Endothelial cell of umbilical vein (primary cell): ENCODE measurements around the gene DHRS1. TPM values are rescaled to one million over a fixed set of nuclear protein-coding genes. Genes with fewer than 3 reads are reported as not detected.
"Not testable (repeated sequence)": the region's sequence is repeated elsewhere in the genome, so short reads cannot be mapped to it uniquely, and the experiment has no call there.

ENCODE experiments used
- BruUV-seq: library from RNA; stranded (reverse); fragments of 400-500 nt; replicated peaks from 2 replicates; lab custom pipeline; 2021; lab: Mats Ljungman, UMichigan
- CTCF ChIA-PET: fragments of 300-600, 350-600 bp; sonication (Branson Sonifier 250); formaldehyde crosslinking; loops from one replicate; lab custom pipeline; 2021; ENCODE audit warnings: antibody characterized with exemption, inconsistent platforms; lab: Charles Lee
- POLR2A ChIA-PET: fragments of 300-600, 350-600 bp; sonication (Branson Sonifier 250); formaldehyde crosslinking; loops from one replicate; lab custom pipeline; 2021; ENCODE audit warnings: antibody characterized with exemption, inconsistent platforms; lab: Charles Lee
- DNase-seq: peaks from one replicate; pipeline ENCODE4 v3.0.0-alpha.2; 2011; ENCODE audit warnings: low read depth, low spot score
- FAIRE-seq: peaks from 2 replicates; lab custom pipeline; 2011; peaks lifted over from hg19 to GRCh38; lab: Jason Lieb, UNC
- H2AFZ ChIP-seq: 2 replicates; pipeline ENCODE4 v1.6.0; 2012; ENCODE audit warnings: low read depth, low read length, control low read depth, inconsistent platforms
- H3K27ac ChIP-seq: 2 replicates; pipeline ENCODE4 v1.5.1; 2011; ENCODE audit warnings: low read depth, mild to moderate bottlenecking, control low read depth, low read length, moderate library complexity; ENCODE audit not compliant: insufficient read depth
- H3K27me3 ChIP-seq, 2 experiments: 2 replicates each; pipeline versions ENCODE4 v1.6.0 to v1.6.1; 2011; ENCODE audit warnings: low read length in 2 of 2, mixed read lengths in 1 of 2; ENCODE audit not compliant: control insufficient read depth in 2 of 2, insufficient read depth in 2 of 2
- H3K36me3 ChIP-seq, 2 experiments: 2 replicates in 1 of 2; 3 replicates in 1 of 2; pipeline ENCODE4 v1.5.1; 2011; ENCODE audit warnings: low read length in 2 of 2, mild to moderate bottlenecking in 1 of 2, moderate library complexity in 1 of 2; ENCODE audit not compliant: control insufficient read depth in 2 of 2, insufficient read depth in 2 of 2; ENCODE audit errors: extremely low read depth in 1 of 2
- H3K4me1 ChIP-seq: 3 replicates; pipeline ENCODE4 v1.5.1; 2011; ENCODE audit warnings: mild to moderate bottlenecking, low read length; ENCODE audit not compliant: control insufficient read depth, insufficient read depth; ENCODE audit errors: extremely low read depth
- H3K4me2 ChIP-seq: 2 replicates; pipeline ENCODE4 v1.6.1; 2011; ENCODE audit warnings: low read length, control low read depth, mixed read lengths; ENCODE audit not compliant: insufficient read depth
- H3K4me3 ChIP-seq, 3 experiments: fragments of 200-600 bp in 1 of 3; sonication (generic), shearing (Covaris generic) in 1 of 3; replicated peaks in 1 of 3; 2 replicates each; pipeline ENCODE4 v1.5.1; 2011 to 2016; ENCODE audit warnings: control low read depth in 3 of 3, low read length in 3 of 3, mild to moderate bottlenecking in 2 of 3, inconsistent platforms in 1 of 3, low read depth in 1 of 3, moderate library complexity in 1 of 3; ENCODE audit not compliant: insufficient read depth in 1 of 3
- H3K79me2 ChIP-seq: 2 replicates; pipeline ENCODE4 v1.6.0; 2012; ENCODE audit warnings: low read length, inconsistent platforms; ENCODE audit not compliant: control insufficient read depth, insufficient read depth
- H3K9ac ChIP-seq: replicated peaks from 2 replicates; pipeline ENCODE3; 2011; ENCODE audit warnings: low read length, control low read depth; ENCODE audit not compliant: insufficient read depth; ENCODE audit errors: extremely low read depth
- H3K9me1 ChIP-seq: replicated peaks from 3 replicates; pipeline ENCODE4 v1.6.0; 2011; ENCODE audit warnings: mild to moderate bottlenecking, low read length; ENCODE audit not compliant: control insufficient read depth, insufficient read depth; ENCODE audit errors: extremely low read depth
- H3K9me3 ChIP-seq: replicated peaks from 2 replicates; pipeline ENCODE4 v1.5.1; 2012; ENCODE audit warnings: low read length, inconsistent platforms; ENCODE audit not compliant: control insufficient read depth, insufficient read depth
- H4K20me1 ChIP-seq: replicated peaks from 2 replicates; pipeline ENCODE3; 2011; ENCODE audit warnings: mild to moderate bottlenecking, low read length; ENCODE audit not compliant: control insufficient read depth, insufficient read depth; ENCODE audit errors: extremely low read depth
- EZH2 ChIP-seq: IDR thresholded peaks from 2 replicates; pipeline ENCODE4 v1.6.1; 2012; ENCODE audit warnings: borderline replicate concordance, low read depth, mild to moderate bottlenecking, moderate library complexity, low read length, inconsistent platforms; ENCODE audit not compliant: severe bottlenecking
- FOS ChIP-seq: IDR thresholded peaks from 2 replicates; pipeline ENCODE4 v1.6.1; 2011; ENCODE audit warnings: mild to moderate bottlenecking, low read length, moderate library complexity, borderline replicate concordance; ENCODE audit not compliant: insufficient read depth
- GATA2 ChIP-seq: IDR thresholded peaks from 2 replicates; pipeline ENCODE4 v1.7.0; 2011; ENCODE audit warnings: low read depth, mild to moderate bottlenecking, moderate library complexity, mixed read lengths, low read length; ENCODE audit not compliant: insufficient read length, insufficient read depth
- JUN ChIP-seq: IDR thresholded peaks from 2 replicates; pipeline ENCODE4 v1.6.1; 2011; ENCODE audit warnings: borderline replicate concordance, low read depth; ENCODE audit not compliant: insufficient read length, insufficient read depth
- MAX ChIP-seq: IDR thresholded peaks from 2 replicates; pipeline ENCODE4 v1.6.1; 2011; ENCODE audit not compliant: insufficient read depth, insufficient read length
- MYC ChIP-seq: IDR thresholded peaks from one replicate; pipeline ENCODE4 v1.6.1; 2011; ENCODE audit warnings: mild to moderate bottlenecking, low read depth, low read length
- POLR2A ChIP-seq: IDR thresholded peaks from 2 replicates; pipeline ENCODE4 v1.6.1; 2012; ENCODE audit warnings: low read depth, mild to moderate bottlenecking, control low read depth, low read length
- POLR2AphosphoS5 ChIP-seq: IDR thresholded peaks from 2 replicates; pipeline ENCODE4 v1.6.1; 2012; ENCODE audit warnings: low read depth, mild to moderate bottlenecking, control low read depth, low read length, moderate library complexity; ENCODE audit not compliant: insufficient read depth
- dilution Hi-C: fragments of 300-500 bp; cut with MboI; formaldehyde crosslinking; loops from one replicate; pipeline ENCODE4 v1.15.0; 2019; ENCODE audit warnings: low sequenced_read_pairs; ENCODE audit not compliant: extremely low pct_ligation_motif_present
- intact Hi-C: fragments of 100-400 bp; cut with micrococcal nuclease; formaldehyde crosslinking; loops from one replicate; pipeline ENCODE4 v1.10.0; 2022
- polyA plus RNA-seq, 4 experiments: library from polyadenylated mRNA; depleted of rRNA in 3 of 4; stranded (reverse) in 3 of 4; unstranded in 1 of 4; fragments of >200 nt; gene quantifications; 2 replicates each; pipeline versions ENCODE4 v1.2.1 to v1.2.3, GENCODE V29; 2011 to 2012; ENCODE audit warnings: missing spikeins in 1 of 4
- total RNA-seq: library from RNA; stranded (reverse); gene quantifications from 2 replicates; pipeline ENCODE4 v1.2.3, GENCODE V29; 2021
- TF ChIP-seq, protein P1 (sequence below), 2 donors: IDR thresholded peaks; 1 replicate in 1 of 2; 2 replicates in 1 of 2; pipeline ENCODE4 v1.5.1; 2011; ENCODE audit warnings: low read length in 2 of 2, mild to moderate bottlenecking in 2 of 2, moderate library complexity in 2 of 2, control low read depth in 1 of 2, inconsistent platforms in 1 of 2, low read depth in 1 of 2; ENCODE audit not compliant: insufficient read depth in 1 of 2; ENCODE audit errors: extremely low read depth in 1 of 2

DHRS1 gene
- total and polyA plus RNA-seq, 2 donors (not counting 3 experiments of a cell fraction or from before 2014, with no cell fraction given): 18.0 to 69.5 TPM

DNA sequence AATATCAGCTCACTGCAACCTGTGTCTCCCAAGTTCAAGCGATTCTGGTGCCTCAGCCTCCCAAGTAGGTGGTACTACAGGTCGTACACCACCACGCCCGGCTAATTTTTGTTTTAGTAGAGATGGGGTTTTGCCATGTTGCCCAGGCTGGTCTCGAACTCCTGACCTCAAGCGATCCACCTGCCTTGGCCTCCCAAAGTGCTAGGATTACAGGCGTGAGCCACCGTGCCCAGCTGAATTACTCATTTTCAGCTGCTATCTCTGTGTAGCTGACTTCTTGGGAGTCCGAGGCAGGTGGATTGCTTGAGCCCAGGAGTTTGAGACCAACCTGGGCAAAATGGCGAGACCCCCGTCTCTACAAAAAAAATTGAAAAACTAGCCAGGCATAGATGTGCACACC is 54.2 kb downstream of the DHRS1 start:
- H3K4me3 ChIP-seq, H3K27me3 ChIP-seq, POLR2A ChIA-PET, H3K36me3 ChIP-seq, H3K4me2 ChIP-seq, DNase-seq, FAIRE-seq, H3K9ac ChIP-seq, H2AFZ ChIP-seq, dilution Hi-C loops, H3K9me3 ChIP-seq, BruUV-seq, H4K20me1 ChIP-seq, H3K9me1 ChIP-seq, H3K27ac ChIP-seq, intact Hi-C loops: not testable (repeated sequence)
- CTCF ChIA-PET: interaction anchor here (0.9 to 13.0 kb wide), 5 partner anchors 11 to 84 kb away, joined by 3 to 199 read pairs (median 5); partner anchors contain the start of genes CIDEB, DHRS1, IRF9 and LTB4R
- H3K79me2 ChIP-seq: peaks cover 14% of the 10 kb centered on the region
- H3K4me1 ChIP-seq: peaks cover 23% of the 10 kb centered on the region

- CTCF ChIA-PET: interaction anchor here (0.6 to 13.0 kb wide), 22 partner anchors 9 to 193 kb away, joined by 3 to 199 read pairs (median 12); partner anchors contain the start of genes CHMP4A, CIDEB, DHRS1 and GMPR2
- dilution Hi-C loops: no loop called here
Observed at GRCh38 chr14:24243336-24243836, 56.2 kb downstream of the DHRS1 start.

More at GRCh38 chr14:24243336-24243836, 56.2 kb downstream of the DHRS1 start:
- Histone ChIP-seq H3K79me2 (peaks cover 22% of the 10 kb centered on the region), H4K20me1 (no peaks in the 10 kb centered on the region), H2AFZ (peak overlapping the region; percentile 67), H3K9me3 (no peaks in the 10 kb centered on the region), H3K36me3 (peaks cover 5 to 16% of the 10 kb centered on the region in 2 experiments), H3K9me1 (no peaks in the 10 kb centered on the region), H3K4me2 (peak overlapping the region; percentile 84), H3K9ac (peak overlapping the region; percentile 96), H3K4me1 (peaks cover 30% of the 10 kb centered on the region), H3K27ac (peak overlapping the region; percentile 98), H3K4me3 (peak overlapping the region in 2 of 3 experiments; percentile 22 to 67), H3K27me3 (no peaks in the 10 kb centered on the region)
- no peak for DNase-seq
- no peak for TF ChIP-seq EZH2
- TF ChIP-seq, protein P1, sequence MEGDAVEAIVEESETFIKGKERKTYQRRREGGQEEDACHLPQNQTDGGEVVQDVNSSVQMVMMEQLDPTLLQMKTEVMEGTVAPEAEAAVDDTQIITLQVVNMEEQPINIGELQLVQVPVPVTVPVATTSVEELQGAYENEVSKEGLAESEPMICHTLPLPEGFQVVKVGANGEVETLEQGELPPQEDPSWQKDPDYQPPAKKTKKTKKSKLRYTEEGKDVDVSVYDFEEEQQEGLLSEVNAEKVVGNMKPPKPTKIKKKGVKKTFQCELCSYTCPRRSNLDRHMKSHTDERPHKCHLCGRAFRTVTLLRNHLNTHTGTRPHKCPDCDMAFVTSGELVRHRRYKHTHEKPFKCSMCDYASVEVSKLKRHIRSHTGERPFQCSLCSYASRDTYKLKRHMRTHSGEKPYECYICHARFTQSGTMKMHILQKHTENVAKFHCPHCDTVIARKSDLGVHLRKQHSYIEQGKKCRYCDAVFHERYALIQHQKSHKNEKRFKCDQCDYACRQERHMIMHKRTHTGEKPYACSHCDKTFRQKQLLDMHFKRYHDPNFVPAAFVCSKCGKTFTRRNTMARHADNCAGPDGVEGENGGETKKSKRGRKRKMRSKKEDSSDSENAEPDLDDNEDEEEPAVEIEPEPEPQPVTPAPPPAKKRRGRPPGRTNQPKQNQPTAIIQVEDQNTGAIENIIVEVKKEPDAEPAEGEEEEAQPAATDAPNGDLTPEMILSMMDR (IDR thresholded peaks at IDR 0.05; ENCODE audit: extremely low read depth in 1 of 2, insufficient read depth in 1 of 2, low read depth in 1 of 2, low read length in 2 of 2): no peak
- no peak for TF ChIP-seq POLR2AphosphoS5
- no peak for TF ChIP-seq GATA2
- TF ChIP-seq FOS: no peak
- TF ChIP-seq POLR2A: no peak
- no peak for TF ChIP-seq MAX
- no peak for TF ChIP-seq MYC
- no peak for TF ChIP-seq JUN
- FAIRE-seq: peak; percentile 63
- no TSS peak for BruUV-seq
- POLR2A ChIA-PET: interaction anchor here (0.7 to 2.3 kb wide), 7 partner anchors 19 to 56 kb away, joined by 3 to 19 read pairs (median 8); partner anchors contain the start of genes CHMP4A, DHRS1, MDP1 and NOP9
- intact Hi-C loops: loop anchor here (1.0 to 2.0 kb wide), 4 partner anchors 28 to 123 kb away; partner anchors contain the start of gene RABGGTA
